Liver (tissue), 9 donors: Measurements from ENCODE around the gene FGF14. TPM values are rescaled to one million over a fixed set of nuclear protein-coding genes. Genes with fewer than 3 reads are reported as not detected.

Experiments used
- DNase-seq: peaks from one replicate; pipeline ENCODE4 v3.0.0-alpha.2; 2017; ENCODE audit warnings: low spot score
- H3K27ac ChIP-seq, 2 donors: one replicate each; pipeline ENCODE4 v1.7.0; 2013; ENCODE audit warnings: inconsistent platforms in 2 of 2, low read length in 2 of 2, control low read depth in 1 of 2, low read depth in 1 of 2, mild to moderate bottlenecking in 1 of 2
- H3K27me3 ChIP-seq, 4 donors: one replicate each; pipeline versions ENCODE4 v1.6.1 to v1.7.0; 2013; ENCODE audit warnings: low read length in 3 of 4, inconsistent platforms in 1 of 4, mild to moderate bottlenecking in 1 of 4, moderate library complexity in 1 of 4; ENCODE audit not compliant: control insufficient read depth in 4 of 4, insufficient read depth in 4 of 4
- H3K36me3 ChIP-seq, 4 donors: one replicate each; pipeline versions ENCODE4 v1.6.1 to v1.7.0; 2013; ENCODE audit warnings: low read length in 3 of 4, mild to moderate bottlenecking in 3 of 4, low read depth in 1 of 4, moderate library complexity in 1 of 4; ENCODE audit not compliant: control insufficient read depth in 4 of 4, insufficient read depth in 3 of 4
- H3K4me1 ChIP-seq, 4 donors: one replicate each; pipeline versions ENCODE4 v1.6.1 to v1.7.0; 2013; ENCODE audit warnings: low read length in 3 of 4, mild to moderate bottlenecking in 3 of 4, moderate library complexity in 1 of 4; ENCODE audit not compliant: control insufficient read depth in 4 of 4, insufficient read depth in 4 of 4
- H3K4me3 ChIP-seq, 3 donors: one replicate each; pipeline versions ENCODE4 v1.6.1 to v1.7.0; 2013; ENCODE audit warnings: low read length in 3 of 3, control low read depth in 1 of 3, low read depth in 1 of 3, mild to moderate bottlenecking in 1 of 3
- H3K9ac ChIP-seq, 2 donors: one replicate each; pipeline ENCODE4 v1.7.0; 2013; ENCODE audit warnings: low read length in 2 of 2, mild to moderate bottlenecking in 2 of 2, moderate library complexity in 2 of 2, control low read depth in 1 of 2, low read depth in 1 of 2
- H3K9me3 ChIP-seq, 4 donors: one replicate each; pipeline versions ENCODE4 v1.6.1 to v1.7.0; 2013; ENCODE audit warnings: low read length in 3 of 4; ENCODE audit not compliant: control insufficient read depth in 4 of 4
- EGR1 ChIP-seq, 2 donors: IDR thresholded peaks; 2 replicates each; pipeline ENCODE4 v1.6.1; 2016 to 2018; ENCODE audit warnings: antibody characterized with exemption in 2 of 2, low read depth in 2 of 2
- FOXA1 ChIP-seq: IDR thresholded peaks from 2 replicates; pipeline ENCODE4 v1.6.1; 2016; ENCODE audit warnings: antibody characterized with exemption
- FOXA2 ChIP-seq: IDR thresholded peaks from 2 replicates; pipeline ENCODE4 v1.6.1; 2016; ENCODE audit warnings: antibody characterized with exemption
- HNF4A ChIP-seq, 2 donors: conservative IDR thresholded peaks; 2 replicates each; pipeline ENCODE4 v1.6.1; 2016; ENCODE audit warnings: antibody characterized with exemption in 2 of 2, mild to moderate bottlenecking in 2 of 2
- HNF4G ChIP-seq: IDR thresholded peaks from 2 replicates; pipeline ENCODE4 v1.6.1; 2016; ENCODE audit warnings: antibody characterized with exemption
- JUND ChIP-seq, 2 donors: IDR thresholded peaks; 2 replicates each; pipeline ENCODE4 v1.6.1; 2016; ENCODE audit warnings: antibody characterized with exemption in 2 of 2
- NR2F2 ChIP-seq: IDR thresholded peaks from 2 replicates; pipeline ENCODE4 v1.6.1; 2016; ENCODE audit warnings: antibody characterized with exemption
- RAD21 ChIP-seq, 2 donors: IDR thresholded peaks; 2 replicates each; pipeline ENCODE4 v1.6.1; 2016; ENCODE audit warnings: antibody characterized with exemption in 2 of 2, mild to moderate bottlenecking in 2 of 2
- RXRA ChIP-seq, 2 donors: IDR thresholded peaks; 2 replicates each; pipeline ENCODE4 v1.6.1; 2017 to 2018; ENCODE audit warnings: antibody characterized with exemption in 2 of 2, mild to moderate bottlenecking in 1 of 2
- SP1 ChIP-seq: IDR thresholded peaks from 2 replicates; pipeline ENCODE4 v1.6.1; 2018; ENCODE audit warnings: antibody characterized with exemption, mild to moderate bottlenecking
- TAF1 ChIP-seq: conservative IDR thresholded peaks from 2 replicates; pipeline ENCODE4 v1.6.1; 2016; ENCODE audit warnings: antibody characterized with exemption, mild to moderate bottlenecking
- YY1 ChIP-seq: IDR thresholded peaks from 2 replicates; pipeline ENCODE4 v1.6.1; 2016; ENCODE audit warnings: antibody characterized with exemption, mild to moderate bottlenecking
- WGBS: extraction: QIAGEN DNeasy Blood & Tissue Kit; methylation state at CpG from one replicate; pipeline ENCODE4 v1.1.7; 2013; 5-methylcytosine and 5-hydroxymethylcytosine counted together
- polyA plus RNA-seq, 2 donors: library from polyadenylated mRNA; stranded (reverse) in 1 of 2; unstranded in 1 of 2; fragments of 200-250 nt in 1 of 2; fragments of >200 nt in 1 of 2; fragmentation: Nextera tagmentation in 1 of 2; extraction: Ambion mirVana in 1 of 2; gene quantifications; one replicate each; pipeline versions ENCODE4 v1.2.1 to v1.2.3, GENCODE V29; 2013 to 2015
- total RNA-seq, 2 donors: library from RNA; depleted of rRNA; stranded (reverse); fragments of >200 nt; gene quantifications; one replicate each; pipeline ENCODE4 v1.2.3, GENCODE V29; 2014
- TF ChIP-seq, protein P1 (sequence below): IDR thresholded peaks from 2 replicates; pipeline ENCODE4 v1.6.1; 2016; ENCODE audit warnings: antibody characterized with exemption
- TF ChIP-seq, protein P2 (sequence below): fragments of 150-350 bp; IDR thresholded peaks from 2 replicates; pipeline ENCODE4 v1.5.1; 2017; ENCODE audit warnings: improper control_type of control experiment, low read depth, low read length; ENCODE audit not compliant: missing input control
- TF ChIP-seq, protein P3 (sequence below): IDR thresholded peaks from 2 replicates; pipeline ENCODE4 v1.6.1; 2016; ENCODE audit warnings: antibody characterized with exemption
- TF ChIP-seq, protein P4 (sequence below): IDR thresholded peaks from 2 replicates; pipeline ENCODE4 v1.6.1; 2016; ENCODE audit warnings: antibody characterized with exemption
- donor health status: healthy.
- donor health status: healthy.
- donor health status: healthy.
- donor health status: healthy.
- donor health status: healthy.

The FGF14 gene
- total and polyA plus RNA-seq, 4 donors: 0.05 to 3.3 (median 1.0) TPM

DNA sequence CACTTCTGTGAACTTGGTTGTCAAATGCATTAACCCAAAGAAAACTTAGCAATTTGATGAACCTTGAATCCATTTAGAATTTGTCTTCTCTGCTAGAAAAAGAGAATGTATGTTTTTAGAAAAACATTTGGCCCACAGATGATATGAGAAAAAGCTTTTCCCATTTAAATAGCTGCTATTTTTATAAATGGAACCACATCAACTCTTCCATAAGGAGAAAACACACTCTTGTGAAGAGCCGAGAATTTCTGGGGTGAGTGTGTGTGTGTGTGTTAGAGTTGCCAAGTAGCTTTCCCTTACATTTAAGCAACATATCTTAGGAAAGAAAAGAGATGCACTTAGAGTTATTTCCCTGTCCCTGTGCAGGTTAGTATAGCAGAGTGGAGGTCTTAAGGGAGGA is 626.6 kb downstream of the FGF14 start:
- Histone ChIP-seq H3K27me3 (no peaks in the 10 kb centered on the region), H3K27ac (no peak overlapping the region), H3K4me3 (no peak overlapping the region), H3K36me3 (no peaks in the 10 kb centered on the region), H3K9me3 (no peaks in the 10 kb centered on the region), H3K9ac (no peak overlapping the region), H3K4me1 (peaks cover 0 to 7% (median 1%) of the 10 kb centered on the region in 4 donors)
- DNase-seq: no peak
- TF ChIP-seq, protein P1, sequence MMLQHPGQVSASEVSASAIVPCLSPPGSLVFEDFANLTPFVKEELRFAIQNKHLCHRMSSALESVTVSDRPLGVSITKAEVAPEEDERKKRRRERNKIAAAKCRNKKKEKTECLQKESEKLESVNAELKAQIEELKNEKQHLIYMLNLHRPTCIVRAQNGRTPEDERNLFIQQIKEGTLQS: no peak
- TF ChIP-seq FOXA2 (no peak), JUND (IDR thresholded peaks at IDR 0.05) (no peak), NR2F2 (no peak), YY1 (no peak), SP1 (no peak), HNF4G (no peak), RXRA (IDR thresholded peaks at IDR 0.05) (no peak), TAF1 (no peak), RAD21 (IDR thresholded peaks at IDR 0.05) (no peak), FOXA1 (no peak), HNF4A (conservative IDR thresholded peaks at IDR 0.05) (no peak)
- TF ChIP-seq, protein P2, sequence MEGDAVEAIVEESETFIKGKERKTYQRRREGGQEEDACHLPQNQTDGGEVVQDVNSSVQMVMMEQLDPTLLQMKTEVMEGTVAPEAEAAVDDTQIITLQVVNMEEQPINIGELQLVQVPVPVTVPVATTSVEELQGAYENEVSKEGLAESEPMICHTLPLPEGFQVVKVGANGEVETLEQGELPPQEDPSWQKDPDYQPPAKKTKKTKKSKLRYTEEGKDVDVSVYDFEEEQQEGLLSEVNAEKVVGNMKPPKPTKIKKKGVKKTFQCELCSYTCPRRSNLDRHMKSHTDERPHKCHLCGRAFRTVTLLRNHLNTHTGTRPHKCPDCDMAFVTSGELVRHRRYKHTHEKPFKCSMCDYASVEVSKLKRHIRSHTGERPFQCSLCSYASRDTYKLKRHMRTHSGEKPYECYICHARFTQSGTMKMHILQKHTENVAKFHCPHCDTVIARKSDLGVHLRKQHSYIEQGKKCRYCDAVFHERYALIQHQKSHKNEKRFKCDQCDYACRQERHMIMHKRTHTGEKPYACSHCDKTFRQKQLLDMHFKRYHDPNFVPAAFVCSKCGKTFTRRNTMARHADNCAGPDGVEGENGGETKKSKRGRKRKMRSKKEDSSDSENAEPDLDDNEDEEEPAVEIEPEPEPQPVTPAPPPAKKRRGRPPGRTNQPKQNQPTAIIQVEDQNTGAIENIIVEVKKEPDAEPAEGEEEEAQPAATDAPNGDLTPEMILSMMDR: no peak
- TF ChIP-seq, protein P3, sequence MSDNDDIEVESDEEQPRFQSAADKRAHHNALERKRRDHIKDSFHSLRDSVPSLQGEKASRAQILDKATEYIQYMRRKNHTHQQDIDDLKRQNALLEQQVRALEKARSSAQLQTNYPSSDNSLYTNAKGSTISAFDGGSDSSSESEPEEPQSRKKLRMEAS: no peak
- TF ChIP-seq, protein P4, sequence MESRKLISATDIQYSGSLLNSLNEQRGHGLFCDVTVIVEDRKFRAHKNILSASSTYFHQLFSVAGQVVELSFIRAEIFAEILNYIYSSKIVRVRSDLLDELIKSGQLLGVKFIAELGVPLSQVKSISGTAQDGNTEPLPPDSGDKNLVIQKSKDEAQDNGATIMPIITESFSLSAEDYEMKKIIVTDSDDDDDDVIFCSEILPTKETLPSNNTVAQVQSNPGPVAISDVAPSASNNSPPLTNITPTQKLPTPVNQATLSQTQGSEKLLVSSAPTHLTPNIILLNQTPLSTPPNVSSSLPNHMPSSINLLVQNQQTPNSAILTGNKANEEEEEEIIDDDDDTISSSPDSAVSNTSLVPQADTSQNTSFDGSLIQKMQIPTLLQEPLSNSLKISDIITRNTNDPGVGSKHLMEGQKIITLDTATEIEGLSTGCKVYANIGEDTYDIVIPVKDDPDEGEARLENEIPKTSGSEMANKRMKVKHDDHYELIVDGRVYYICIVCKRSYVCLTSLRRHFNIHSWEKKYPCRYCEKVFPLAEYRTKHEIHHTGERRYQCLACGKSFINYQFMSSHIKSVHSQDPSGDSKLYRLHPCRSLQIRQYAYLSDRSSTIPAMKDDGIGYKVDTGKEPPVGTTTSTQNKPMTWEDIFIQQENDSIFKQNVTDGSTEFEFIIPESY: no peak
- WGBS: 90% methylated on average over 1 of the region's 1 CpG

DNA sequence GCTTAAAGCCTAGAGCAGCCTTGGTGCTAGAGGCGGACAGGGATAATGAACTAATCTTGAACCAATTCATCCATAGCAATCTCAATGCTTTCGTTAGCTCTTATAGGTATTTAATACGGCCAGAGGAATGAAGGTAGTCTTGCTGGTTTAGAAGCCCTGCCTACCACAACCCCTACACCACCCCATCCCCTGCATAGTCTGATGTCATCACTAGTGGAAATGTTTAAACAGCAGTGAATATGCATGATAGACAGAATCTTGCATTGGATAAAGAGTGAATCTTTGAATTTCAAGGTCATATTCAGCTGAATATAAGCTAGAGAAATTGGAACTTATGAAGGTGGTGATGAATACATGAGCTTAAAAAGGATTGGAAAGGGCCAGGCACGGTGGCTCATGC is 627.5 kb downstream of the FGF14 start:
- Histone ChIP-seq H3K36me3 (no peaks in the 10 kb centered on the region), H3K27me3 (no peaks in the 10 kb centered on the region), H3K9ac (no peak overlapping the region), H3K9me3 (no peaks in the 10 kb centered on the region), H3K4me1 (peaks cover 0 to 5% (median 0%) of the 10 kb centered on the region in 4 donors), H3K4me3 (no peak overlapping the region), H3K27ac (no peak overlapping the region)
- no peak for DNase-seq
- WGBS: 91% methylated on average over 4 of the region's 4 CpGs
- no peak for TF ChIP-seq NR2F2
- no peak for TF ChIP-seq JUND (IDR thresholded peaks at IDR 0.05)
- no peak for TF ChIP-seq EGR1 (IDR thresholded peaks at IDR 0.05; ENCODE audit: low read depth in 2 of 2)
- no peak for TF ChIP-seq SP1
- TF ChIP-seq, protein P1: no peak
- TF ChIP-seq YY1: no peak
- TF ChIP-seq, protein P3: no peak
